ENCODE results near the gene TST.

Gene TST

DNA sequence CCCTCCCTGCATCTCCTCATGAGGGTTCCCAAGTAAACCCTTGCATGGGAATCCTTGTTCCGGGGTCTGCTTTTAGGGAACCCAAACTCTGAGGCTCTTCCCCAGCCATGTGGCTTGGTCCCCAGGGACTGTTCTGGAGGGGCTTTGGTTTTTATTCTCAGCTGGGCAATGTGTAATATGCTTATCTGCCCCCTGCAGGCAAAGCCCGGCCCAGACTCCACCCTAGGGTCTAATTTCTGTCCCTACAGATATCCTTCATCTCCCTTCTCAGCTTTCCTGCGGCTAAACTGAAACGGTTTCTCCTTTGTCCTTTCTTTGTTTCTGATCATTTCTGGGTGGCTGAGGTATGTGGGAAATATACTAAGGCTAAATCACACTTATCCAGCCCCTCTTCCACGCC, 37.1 kb downstream of the TST start:
- no peak for DNase-seq (ENCODE audit: low read depth)

DNA sequence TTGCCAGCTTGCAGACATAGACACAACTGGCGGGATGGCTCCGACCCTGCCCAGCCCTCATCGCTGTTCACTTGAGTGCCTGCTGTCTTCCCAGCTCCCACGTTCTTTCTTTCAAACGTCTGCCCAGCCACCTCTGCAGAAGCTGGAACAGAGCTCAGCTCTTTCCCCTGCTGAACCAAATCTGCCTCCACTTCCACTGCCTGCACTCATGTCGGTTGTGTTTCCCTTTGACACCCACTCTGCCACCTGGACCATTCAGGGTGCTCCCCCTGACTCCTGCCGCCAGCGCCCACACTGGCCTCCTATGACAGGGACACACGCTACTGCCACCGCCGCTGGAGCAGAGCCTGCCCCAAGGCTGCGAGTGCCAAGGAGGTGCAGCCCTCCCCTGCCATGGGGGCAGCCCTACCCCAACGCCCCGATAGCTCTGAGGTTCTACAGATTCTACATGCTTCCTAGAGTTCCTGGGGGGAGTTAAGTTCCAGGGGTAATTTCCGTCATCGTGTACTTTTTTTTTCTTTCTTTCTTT, 37.9 kb downstream of the TST start:
- DNase-seq (ENCODE audit: low read depth) = no peak

GRCh38 chr22:36979016-36979910, 40.0 kb downstream of the TST start:
- no peak for DNase-seq (ENCODE audit: low read depth)

DNA sequence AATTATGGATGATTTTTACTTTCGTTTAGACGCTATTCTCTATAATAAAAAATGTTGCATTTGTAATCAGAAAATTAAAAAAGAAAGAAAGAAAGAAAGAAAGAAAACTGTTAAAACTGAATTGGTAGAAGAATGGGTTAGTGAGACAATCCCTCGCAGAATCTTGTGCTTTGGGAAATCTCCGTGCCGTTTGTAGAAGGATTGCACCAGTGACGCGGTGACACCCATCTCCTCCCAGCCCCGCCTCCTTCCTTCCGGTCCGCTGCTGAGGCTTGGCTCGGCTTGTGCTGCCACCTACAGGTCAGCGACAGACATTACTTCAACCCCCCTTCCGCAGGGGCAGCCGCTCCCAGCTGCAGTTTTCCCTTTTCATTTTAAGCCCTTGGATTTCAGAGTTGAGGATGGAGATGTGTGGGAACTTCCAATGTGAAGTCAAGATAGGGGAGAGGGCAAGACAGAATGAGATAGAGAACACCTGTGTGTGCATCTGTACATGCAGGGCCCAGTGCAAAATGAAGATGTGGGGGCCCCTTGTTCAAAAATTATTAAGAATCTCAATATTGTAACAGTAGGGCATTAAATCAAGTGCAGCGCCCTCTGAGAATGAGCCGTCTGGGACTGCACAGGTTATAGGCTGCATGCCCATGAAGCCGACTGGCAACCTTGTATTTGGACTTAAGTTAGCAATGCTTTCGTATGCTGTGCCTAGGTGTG, 41.1 kb downstream of the TST start:
- peak; percentile 76 for DNase-seq (ENCODE audit: low read depth)

- peak; percentile 62 for DNase-seq (ENCODE audit: low read depth)
Observed at GRCh38 chr22:36977401-36977861, 41.8 kb downstream of the TST start.

DNA sequence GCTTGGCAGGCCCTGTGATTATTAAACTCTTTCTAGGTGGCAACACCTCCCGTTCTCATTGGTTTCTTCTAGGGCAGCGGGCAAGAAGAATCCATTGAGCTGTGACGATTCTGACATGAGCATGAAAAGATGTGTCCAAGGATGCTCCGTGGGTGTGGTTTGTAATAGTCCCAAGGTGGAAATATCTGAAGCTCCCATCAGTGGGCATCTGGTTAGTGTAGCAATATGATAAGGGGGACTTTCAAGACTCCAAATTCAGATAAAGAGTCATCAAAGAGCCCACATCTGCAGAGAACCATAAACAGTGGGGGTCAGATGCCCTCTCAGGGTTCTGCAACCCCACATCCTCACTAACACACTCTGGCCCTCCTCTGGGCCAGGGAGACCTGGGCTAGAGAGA, 42.6 kb downstream of the TST start:
- no peak for DNase-seq (ENCODE audit: low read depth)

DNA sequence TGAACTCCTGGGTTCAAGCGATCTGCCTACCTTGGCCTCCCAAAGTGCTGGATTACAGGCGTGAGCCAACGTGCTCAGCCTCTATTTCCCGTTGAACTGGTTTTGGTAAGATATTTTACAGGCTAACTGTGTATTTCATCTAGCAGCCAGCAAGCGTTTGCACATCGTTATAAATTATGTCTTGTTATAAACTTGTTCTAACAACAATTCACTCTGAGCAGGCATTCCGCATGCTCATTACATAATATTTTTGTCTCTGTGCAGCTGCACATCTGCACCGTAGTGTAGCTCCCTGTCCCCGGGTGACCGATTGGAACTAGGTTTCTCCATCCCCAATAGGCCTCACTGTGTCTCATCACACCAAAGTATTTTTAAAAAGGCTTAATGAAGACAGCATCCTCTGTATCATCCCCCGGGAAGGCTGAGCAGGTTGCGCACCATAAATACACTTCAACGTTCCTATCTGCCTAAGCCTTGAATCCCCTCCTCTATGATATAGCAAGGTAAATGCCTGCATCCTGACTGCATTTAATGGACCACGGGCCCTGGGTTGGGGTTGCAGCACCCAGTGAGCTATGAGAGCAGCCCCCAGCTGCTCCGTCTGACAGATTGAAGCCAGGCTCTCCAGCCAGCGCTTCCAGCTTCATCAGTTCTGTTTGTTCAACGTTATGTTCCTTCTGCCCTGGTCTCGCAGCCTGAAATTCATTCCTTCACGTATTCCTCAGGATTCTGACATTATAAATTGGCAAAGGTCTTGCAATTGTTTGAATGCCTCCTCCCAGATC, 47.7 kb downstream of the TST start:
- no peak for DNase-seq (ENCODE audit: low read depth)

GRCh38 chr22:36968249-36968964, 50.8 kb downstream of the TST start:
- no peak for DNase-seq (ENCODE audit: low read depth)

DNA sequence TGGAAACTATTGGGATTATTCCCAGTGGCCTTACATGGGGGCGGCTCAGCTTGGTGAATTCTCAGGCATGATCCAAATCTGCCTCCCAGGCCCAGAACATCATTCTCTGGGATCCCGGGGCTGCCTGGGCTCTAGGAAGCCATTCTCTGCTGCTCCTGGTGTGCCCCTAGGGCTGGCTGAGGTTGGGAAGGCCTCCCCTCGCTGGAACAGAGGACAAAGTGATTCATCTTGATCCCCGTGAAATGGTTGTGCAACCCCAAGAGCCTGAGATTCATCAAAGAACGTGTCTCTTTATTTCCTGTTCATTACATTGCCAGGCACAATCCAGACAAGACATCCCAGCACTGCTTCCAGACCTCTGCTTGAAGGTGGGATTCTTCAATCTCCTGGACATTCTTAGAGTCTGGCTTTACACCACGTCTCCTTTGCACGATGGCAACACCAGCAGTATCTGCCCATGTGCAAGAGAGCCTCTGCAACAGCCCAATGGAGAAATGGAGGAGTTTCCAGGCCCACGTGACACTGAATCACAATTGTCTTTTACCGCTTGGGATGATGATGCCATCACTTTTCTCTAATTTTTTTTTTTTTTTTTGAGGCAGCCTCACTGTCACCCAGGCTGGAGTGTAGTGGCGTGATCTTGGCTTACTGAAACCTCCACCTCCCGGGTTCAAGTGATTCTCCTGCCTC, 52.3 kb downstream of the TST start:
- no peak for DNase-seq (ENCODE audit: low read depth)

DNA sequence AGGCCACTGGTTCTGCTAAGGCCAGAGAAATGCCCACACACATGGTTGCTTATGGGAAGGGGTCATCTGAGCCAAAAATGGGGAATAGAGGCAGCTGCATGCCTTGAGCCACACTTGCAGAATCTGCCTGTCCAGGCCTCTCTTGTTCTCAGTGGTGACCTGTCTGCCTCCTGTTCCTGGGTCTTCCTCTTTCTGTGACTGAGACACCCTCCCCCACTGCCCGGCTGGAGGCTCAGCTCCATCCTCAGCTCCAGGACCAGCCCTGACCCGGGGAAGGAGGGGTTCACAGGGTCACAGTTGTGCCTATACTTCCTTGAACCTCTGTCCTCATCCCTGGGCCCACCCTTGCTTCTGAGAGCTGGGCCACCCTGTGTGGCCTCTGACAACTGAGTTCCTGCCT, 53.6 kb downstream of the TST start:
- DNase-seq (ENCODE audit: low read depth) = no peak

- no peak for DNase-seq (ENCODE audit: low read depth)
Observed at GRCh38 chr22:36964106-36964505, 55.1 kb downstream of the TST start.

GRCh38 chr22:36963302-36963701, 55.9 kb downstream of the TST start:
- DNase-seq (ENCODE audit: low read depth) = no peak

GRCh38 chr22:36961626-36962025, 57.6 kb downstream of the TST start:
- no peak for DNase-seq (ENCODE audit: low read depth)
